K562 (cell line): Measurements from ENCODE around the gene FBXO8. TPM values are rescaled to one million over a fixed set of nuclear protein-coding genes. Genes with fewer than 3 reads are reported as not detected.

ENCODE experiments used
- CREBBP ChIP-seq: IDR thresholded peaks from one replicate; pipeline ENCODE4 v1.6.1; 2012; ENCODE audit warnings: low read depth, mild to moderate bottlenecking, control low read depth, inconsistent platforms, low read length
- ELF2 ChIP-seq: fragments of 250-450 bp; sonication (Bioruptor Pico); IDR thresholded peaks from 2 replicates; pipeline ENCODE4 v1.5.0; 2021; ENCODE audit warnings: mild to moderate bottlenecking
- FOXM1 ChIP-seq, 2 experiments: fragments of 450-650 bp in 1 of 2; sonication (generic) in 1 of 2; formaldehyde crosslinking in 1 of 2; IDR thresholded peaks; 2 replicates each; pipeline versions ENCODE4 v1.6.1 to v1.9.0; 2017 to 2022; ENCODE audit warnings: low read depth in 2 of 2, mild to moderate bottlenecking in 2 of 2, missing genetic modification reagents in 1 of 2, moderate library complexity in 1 of 2
- HNRNPLL ChIP-seq: fragments of 200-400 bp; formaldehyde crosslinking; IDR thresholded peaks from 2 replicates; pipeline ENCODE4 v1.6.1; 2017; ENCODE audit warnings: low read length, low read depth, mild to moderate bottlenecking; ENCODE audit not compliant: poor library complexity, severe bottlenecking
- NCOR1 ChIP-seq: fragments of 450-650 bp; IDR thresholded peaks from 2 replicates; pipeline ENCODE4 v1.6.1; 2016; ENCODE audit warnings: mild to moderate bottlenecking, moderate library complexity
- NR2C1 ChIP-seq, 2 experiments: fragments of 450-650 bp; IDR thresholded peaks; 2 replicates each; pipeline ENCODE4 v1.6.1; 2017; ENCODE audit warnings: mild to moderate bottlenecking in 2 of 2, antibody characterized with exemption in 1 of 2, inconsistent platforms in 1 of 2, missing compliant biosample characterization in 1 of 2, missing genetic modification characterization in 1 of 2
- ZNF444 ChIP-seq: fragments of 250-450 bp; sonication (Bioruptor Pico); IDR thresholded peaks from 2 replicates; pipeline ENCODE4 v1.4.0; 2020; ENCODE audit warnings: mild to moderate bottlenecking, moderate library complexity
- polyA plus RNA-seq, 8 experiments: library from polyadenylated mRNA; depleted of rRNA in 4 of 8; stranded (reverse) in 5 of 8; unstranded in 3 of 8; fragments of >200 nt; fragmentation: Nextera tagmentation in 2 of 8; fragmentation: Illumina TruSeq in 1 of 8; extraction: Ambion mirVana in 2 of 8; extraction: Trizol in 1 of 8; gene quantifications; 2 replicates each; pipeline versions ENCODE4 v1.2.1 to v1.2.3, GENCODE V29; 2011 to 2014; ENCODE audit warnings: inconsistent platforms in 1 of 8, missing spikeins in 1 of 8
- total RNA-seq, 7 experiments: library from RNA; depleted of rRNA in 6 of 7; stranded (reverse); fragments of >200 nt in 6 of 7; fragmentation: Illumina TruSeq in 2 of 7; extraction: Trizol in 2 of 7; gene quantifications; 2 replicates each; pipeline versions ENCODE4 v1.2.1 to v1.2.3, GENCODE V29; 2011 to 2021; ENCODE audit warnings: low replicate concordance in 1 of 7
- TF ChIP-seq, protein P1 (sequence below): fragments of 250-450 bp; sonication (Bioruptor Pico); IDR thresholded peaks from 2 replicates; pipeline ENCODE4 v1.5.0; 2021; ENCODE audit warnings: mild to moderate bottlenecking, borderline replicate concordance
- TF ChIP-seq, protein P2 (sequence below): sonication (generic); formaldehyde crosslinking; IDR thresholded peaks from 2 replicates; pipeline ENCODE4 v1.9.0; 2022; ENCODE audit warnings: mild to moderate bottlenecking, missing genetic modification reagents
- TF ChIP-seq, protein P3 (sequence below): IDR thresholded peaks from 2 replicates; pipeline ENCODE4 v1.6.1; 2011; ENCODE audit not compliant: insufficient read length; ENCODE audit errors: extremely low read depth
- TF ChIP-seq, protein P4 (sequence below), 2 experiments: fragments of 450-650 bp; IDR thresholded peaks; 2 replicates each; pipeline ENCODE4 v1.6.1; 2018; ENCODE audit warnings: mild to moderate bottlenecking in 2 of 2, low read depth in 1 of 2; ENCODE audit not compliant: partially characterized antibody in 2 of 2
- TF ChIP-seq, protein P5 (sequence below), 2 experiments: fragments of 250-450 bp in 1 of 2; fragments of 450-650 bp in 1 of 2; sonication (Bioruptor Pico) in 1 of 2; IDR thresholded peaks; 2 replicates each; pipeline versions ENCODE4 v1.6.1 to v1.8.0; 2016 to 2021; ENCODE audit warnings: mild to moderate bottlenecking in 2 of 2, moderate library complexity in 2 of 2, missing compliant biosample characterization in 1 of 2, missing genetic modification characterization in 1 of 2
- TF ChIP-seq, protein P6 (sequence below), 2 experiments: fragments of 450-650 bp in 1 of 2; sonication (generic) in 1 of 2; formaldehyde crosslinking in 1 of 2; IDR thresholded peaks in 1 of 2; conservative IDR thresholded peaks in 1 of 2; 2 replicates each; pipeline versions ENCODE4 v1.6.1 to v1.8.1; 2016 to 2023; ENCODE audit warnings: mild to moderate bottlenecking in 2 of 2, moderate library complexity in 2 of 2, inconsistent platforms in 1 of 2, missing genetic modification reagents in 1 of 2

Gene FBXO8
- total and polyA plus RNA-seq, 9 of the 15 experiments (the other 6 are each of a cell fraction or from before 2014, with no cell fraction given): 12.9 to 27.1 (median 14.8) TPM

DNA sequence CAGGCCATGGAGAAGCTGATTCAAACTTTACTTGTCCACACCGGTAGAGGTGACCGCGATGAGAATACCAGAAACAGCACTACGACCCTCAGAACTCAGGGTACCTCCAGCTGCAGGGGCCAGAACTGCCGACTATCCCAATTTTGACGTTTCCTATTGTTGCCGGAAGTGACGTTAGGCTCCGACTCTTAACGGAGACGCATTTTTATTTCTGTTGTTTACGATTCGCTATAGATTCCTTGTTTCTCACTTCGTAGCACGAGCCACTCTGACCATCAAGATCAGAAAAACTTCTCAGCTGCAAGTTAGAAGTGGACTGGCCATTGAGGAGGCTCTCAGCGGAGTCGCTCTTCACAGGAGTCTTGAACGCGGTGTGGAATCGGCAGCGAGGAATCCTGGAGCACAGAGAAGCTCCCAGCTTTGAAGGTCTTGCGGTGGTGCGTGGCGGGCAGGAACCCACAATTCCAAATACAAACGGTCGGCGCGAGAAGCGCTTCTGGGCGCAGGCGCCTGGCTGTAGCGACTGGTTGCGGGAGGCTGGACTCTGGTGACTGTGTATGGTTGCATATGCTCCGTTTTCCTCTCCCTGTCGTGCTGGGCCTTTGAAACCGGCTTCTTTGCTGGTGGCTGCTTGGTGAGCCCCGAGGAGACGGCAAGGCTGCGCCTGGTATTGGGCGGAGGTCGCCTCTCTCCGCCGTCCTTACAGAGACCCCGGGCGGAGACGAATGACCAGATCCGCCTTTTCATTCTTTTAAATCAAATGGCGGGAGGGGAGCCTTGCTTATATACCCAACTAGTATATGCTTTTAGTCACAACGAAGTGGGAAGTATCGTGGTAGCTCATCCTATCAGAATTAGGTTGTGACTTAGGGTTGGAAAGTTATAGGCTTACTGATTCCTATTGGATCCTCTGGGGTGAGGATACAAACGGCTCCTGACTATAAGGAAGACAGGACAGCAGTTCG, at the start of gene FBXO8, which contains the start of gene CEP44 (continued):
- TF ChIP-seq, protein P1, sequence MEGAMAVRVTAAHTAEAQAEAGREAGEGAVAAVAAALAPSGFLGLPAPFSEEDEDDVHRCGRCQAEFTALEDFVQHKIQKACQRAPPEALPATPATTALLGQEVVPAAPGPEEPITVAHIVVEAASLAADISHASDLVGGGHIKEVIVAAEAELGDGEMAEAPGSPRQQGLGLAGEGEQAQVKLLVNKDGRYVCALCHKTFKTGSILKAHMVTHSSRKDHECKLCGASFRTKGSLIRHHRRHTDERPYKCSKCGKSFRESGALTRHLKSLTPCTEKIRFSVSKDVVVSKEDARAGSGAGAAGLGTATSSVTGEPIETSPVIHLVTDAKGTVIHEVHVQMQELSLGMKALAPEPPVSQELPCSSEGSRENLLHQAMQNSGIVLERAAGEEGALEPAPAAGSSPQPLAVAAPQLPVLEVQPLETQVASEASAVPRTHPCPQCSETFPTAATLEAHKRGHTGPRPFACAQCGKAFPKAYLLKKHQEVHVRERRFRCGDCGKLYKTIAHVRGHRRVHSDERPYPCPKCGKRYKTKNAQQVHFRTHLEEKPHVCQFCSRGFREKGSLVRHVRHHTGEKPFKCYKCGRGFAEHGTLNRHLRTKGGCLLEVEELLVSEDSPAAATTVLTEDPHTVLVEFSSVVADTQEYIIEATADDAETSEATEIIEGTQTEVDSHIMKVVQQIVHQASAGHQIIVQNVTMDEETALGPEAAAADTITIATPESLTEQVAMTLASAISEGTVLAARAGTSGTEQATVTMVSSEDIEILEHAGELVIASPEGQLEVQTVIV (CRISPR knock-in tag): no peak
- TF ChIP-seq HNRNPLL (peak; percentile 76), ELF2 (peak; percentile 90), CREBBP (no peak), NR2C1 (IDR thresholded peaks at IDR 0.05) (peak; percentile 67), NR2C1 (tag; IDR thresholded peaks at IDR 0.05) (peak; percentile 55; the same call in 1 of the 2 replicates), ZNF444 (no peak), NCOR1 (peak; percentile 56; the same call in 1 of the 2 replicates), FOXM1 (IDR thresholded peaks at IDR 0.05; ENCODE audit: low read depth) (peak; percentile 96), FOXM1 (CRISPR knock-in tag; IDR thresholded peaks at IDR 0.05; ENCODE audit: low read depth) (0 out of 2 replicates have a peak, but pooled peaks have one; percentile 63)
- TF ChIP-seq, protein P2, sequence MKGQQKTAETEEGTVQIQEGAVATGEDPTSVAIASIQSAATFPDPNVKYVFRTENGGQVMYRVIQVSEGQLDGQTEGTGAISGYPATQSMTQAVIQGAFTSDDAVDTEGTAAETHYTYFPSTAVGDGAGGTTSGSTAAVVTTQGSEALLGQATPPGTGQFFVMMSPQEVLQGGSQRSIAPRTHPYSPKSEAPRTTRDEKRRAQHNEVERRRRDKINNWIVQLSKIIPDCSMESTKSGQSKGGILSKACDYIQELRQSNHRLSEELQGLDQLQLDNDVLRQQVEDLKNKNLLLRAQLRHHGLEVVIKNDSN: no peak
- TF ChIP-seq, protein P3, sequence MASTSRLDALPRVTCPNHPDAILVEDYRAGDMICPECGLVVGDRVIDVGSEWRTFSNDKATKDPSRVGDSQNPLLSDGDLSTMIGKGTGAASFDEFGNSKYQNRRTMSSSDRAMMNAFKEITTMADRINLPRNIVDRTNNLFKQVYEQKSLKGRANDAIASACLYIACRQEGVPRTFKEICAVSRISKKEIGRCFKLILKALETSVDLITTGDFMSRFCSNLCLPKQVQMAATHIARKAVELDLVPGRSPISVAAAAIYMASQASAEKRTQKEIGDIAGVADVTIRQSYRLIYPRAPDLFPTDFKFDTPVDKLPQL: no peak
- TF ChIP-seq, protein P4, sequence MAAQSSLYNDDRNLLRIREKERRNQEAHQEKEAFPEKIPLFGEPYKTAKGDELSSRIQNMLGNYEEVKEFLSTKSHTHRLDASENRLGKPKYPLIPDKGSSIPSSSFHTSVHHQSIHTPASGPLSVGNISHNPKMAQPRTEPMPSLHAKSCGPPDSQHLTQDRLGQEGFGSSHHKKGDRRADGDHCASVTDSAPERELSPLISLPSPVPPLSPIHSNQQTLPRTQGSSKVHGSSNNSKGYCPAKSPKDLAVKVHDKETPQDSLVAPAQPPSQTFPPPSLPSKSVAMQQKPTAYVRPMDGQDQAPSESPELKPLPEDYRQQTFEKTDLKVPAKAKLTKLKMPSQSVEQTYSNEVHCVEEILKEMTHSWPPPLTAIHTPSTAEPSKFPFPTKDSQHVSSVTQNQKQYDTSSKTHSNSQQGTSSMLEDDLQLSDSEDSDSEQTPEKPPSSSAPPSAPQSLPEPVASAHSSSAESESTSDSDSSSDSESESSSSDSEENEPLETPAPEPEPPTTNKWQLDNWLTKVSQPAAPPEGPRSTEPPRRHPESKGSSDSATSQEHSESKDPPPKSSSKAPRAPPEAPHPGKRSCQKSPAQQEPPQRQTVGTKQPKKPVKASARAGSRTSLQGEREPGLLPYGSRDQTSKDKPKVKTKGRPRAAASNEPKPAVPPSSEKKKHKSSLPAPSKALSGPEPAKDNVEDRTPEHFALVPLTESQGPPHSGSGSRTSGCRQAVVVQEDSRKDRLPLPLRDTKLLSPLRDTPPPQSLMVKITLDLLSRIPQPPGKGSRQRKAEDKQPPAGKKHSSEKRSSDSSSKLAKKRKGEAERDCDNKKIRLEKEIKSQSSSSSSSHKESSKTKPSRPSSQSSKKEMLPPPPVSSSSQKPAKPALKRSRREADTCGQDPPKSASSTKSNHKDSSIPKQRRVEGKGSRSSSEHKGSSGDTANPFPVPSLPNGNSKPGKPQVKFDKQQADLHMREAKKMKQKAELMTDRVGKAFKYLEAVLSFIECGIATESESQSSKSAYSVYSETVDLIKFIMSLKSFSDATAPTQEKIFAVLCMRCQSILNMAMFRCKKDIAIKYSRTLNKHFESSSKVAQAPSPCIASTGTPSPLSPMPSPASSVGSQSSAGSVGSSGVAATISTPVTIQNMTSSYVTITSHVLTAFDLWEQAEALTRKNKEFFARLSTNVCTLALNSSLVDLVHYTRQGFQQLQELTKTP (IDR thresholded peaks at IDR 0.05; ENCODE audit: low read depth in 1 of 2, partially characterized antibody in 2 of 2): peak in 1 of 2 experiments; percentile 69
- TF ChIP-seq, protein P5, sequence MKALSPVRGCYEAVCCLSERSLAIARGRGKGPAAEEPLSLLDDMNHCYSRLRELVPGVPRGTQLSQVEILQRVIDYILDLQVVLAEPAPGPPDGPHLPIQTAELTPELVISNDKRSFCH (CRISPR knock-in tag; IDR thresholded peaks at IDR 0.05): no peak
- TF ChIP-seq, protein P5 (tag; IDR thresholded peaks at IDR 0.05): no peak
- TF ChIP-seq, protein P6, sequence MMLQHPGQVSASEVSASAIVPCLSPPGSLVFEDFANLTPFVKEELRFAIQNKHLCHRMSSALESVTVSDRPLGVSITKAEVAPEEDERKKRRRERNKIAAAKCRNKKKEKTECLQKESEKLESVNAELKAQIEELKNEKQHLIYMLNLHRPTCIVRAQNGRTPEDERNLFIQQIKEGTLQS (IDR thresholded peaks at IDR 0.05): peak; percentile 42; the same call in 1 of the 2 replicates
- TF ChIP-seq, protein P6 (CRISPR knock-in tag; conservative IDR thresholded peaks at IDR 0.05): peak; percentile 86
